ENCODE results near the gene EPHA3.

The EPHA3 gene

DNA sequence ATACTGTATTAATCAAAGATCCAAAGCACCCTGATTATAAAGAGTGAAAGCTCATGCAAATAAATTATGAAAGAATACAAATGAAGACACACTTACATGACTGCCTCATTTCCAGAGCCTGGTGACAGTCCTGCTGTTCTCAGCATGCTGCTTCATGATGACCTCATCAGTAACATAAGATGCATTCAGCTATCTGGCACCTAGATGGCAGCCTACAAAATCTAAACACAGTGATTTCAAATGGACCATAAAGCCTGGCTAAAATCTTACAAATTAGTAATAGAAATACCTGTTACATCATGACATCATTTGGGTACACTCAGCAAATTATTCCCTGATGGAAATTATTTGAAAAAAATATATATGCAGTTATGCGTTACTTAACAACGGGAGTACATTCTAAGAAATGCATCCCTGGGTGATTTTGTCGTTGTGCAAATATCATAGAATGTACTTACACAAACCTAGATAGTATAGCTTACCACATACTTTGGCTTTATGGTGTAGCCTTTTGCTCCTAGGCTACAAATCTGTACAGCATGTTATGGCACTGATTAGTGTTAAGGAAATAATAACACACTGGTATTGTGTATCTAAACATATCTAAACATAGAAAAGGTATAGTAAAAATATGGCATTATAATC, 207.2 kb downstream of the EPHA3 start:
- DNase-seq (ENCODE audit: low spot score), result no peak
- H3K23ac ChIP-seq (ENCODE audit: low read depth, low read length, poor library complexity), result no peak overlapping the region
- no peak overlapping the region for H2BK5ac ChIP-seq (ENCODE audit: low read length)

DNA sequence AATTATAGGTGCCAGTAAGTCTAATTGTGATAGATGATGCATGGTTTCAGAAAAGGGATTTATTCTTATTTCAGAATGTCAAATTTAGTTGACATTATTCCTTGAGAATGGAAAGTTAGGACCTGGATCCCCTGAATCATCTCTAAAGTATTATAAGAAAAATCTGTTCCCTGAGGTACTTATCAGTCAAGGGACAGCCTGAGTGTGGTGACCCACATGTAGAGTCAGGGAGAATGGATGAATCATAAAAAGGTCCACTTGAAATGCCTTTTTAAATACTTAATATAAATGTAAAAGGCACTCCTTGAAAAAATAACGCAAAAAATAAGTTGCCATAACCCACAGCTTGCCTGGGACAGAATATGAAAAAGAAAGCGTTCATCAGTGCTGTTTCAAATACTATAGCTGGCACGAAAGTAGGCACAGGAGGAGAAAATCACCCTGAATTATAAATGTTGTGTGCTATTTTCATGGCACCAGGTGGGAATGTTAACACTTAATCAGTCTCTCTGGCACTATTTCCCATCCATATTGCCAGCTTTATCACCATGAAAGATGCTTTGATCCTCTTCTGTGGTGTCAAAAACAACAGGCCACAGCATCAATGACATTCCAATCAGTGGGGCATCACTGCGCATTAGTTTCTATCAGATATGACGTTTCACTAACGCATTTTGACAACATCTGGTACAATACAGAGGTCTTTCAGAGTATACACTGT, 208.5 kb downstream of the EPHA3 start:
- no peaks in the 10 kb centered on the region for H3K27me3 ChIP-seq (ENCODE audit: control insufficient read depth in 3 of 3, insufficient read depth in 3 of 3, low read depth in 1 of 3, low read length in 3 of 3)
- no peak overlapping the region for H2AFZ ChIP-seq (ENCODE audit: low read length)
- H3K9ac ChIP-seq (ENCODE audit: low read depth, low read length, poor library complexity), result no peak overlapping the region
- no CpG with 5 or more reads among the region's 6 CpGs for WGBS, 2 donors (ENCODE audit: extremely low coverage in 2 of 2, insufficient read length in 2 of 2, insufficient replicate concordance in 1 of 2)
- H3K4me1 ChIP-seq (ENCODE audit: control insufficient read depth in 2 of 2, insufficient read depth in 1 of 2, low read depth in 1 of 2, low read length in 2 of 2), result no peaks in the 10 kb centered on the region
- no peaks in the 10 kb centered on the region for H3K36me3 ChIP-seq (replicated peaks in 1 of 2; ENCODE audit: control insufficient read depth in 2 of 2, insufficient read depth in 2 of 2, low read length in 2 of 2)
- H3K23ac ChIP-seq (ENCODE audit: low read depth, low read length, poor library complexity), result no peak overlapping the region
- no peak overlapping the region for H3K4me2 ChIP-seq (ENCODE audit: insufficient read depth, low read length, poor library complexity, severe bottlenecking)
- no peak overlapping the region for H3K4ac ChIP-seq (ENCODE audit: low read length)
- no peaks in the 10 kb centered on the region for H3K79me1 ChIP-seq (ENCODE audit: low read depth, low read length)
- DNase-seq (ENCODE audit: low spot score), result no peak
- H3K9me3 ChIP-seq (replicated peaks in 1 of 2; ENCODE audit: control insufficient read depth in 2 of 2, insufficient read depth in 1 of 2, low read depth in 1 of 2, low read length in 2 of 2), result no peaks in the 10 kb centered on the region
- no peak overlapping the region for H3K27ac ChIP-seq (replicated peaks; ENCODE audit: low read length)
- no peak overlapping the region for H2AK5ac ChIP-seq (ENCODE audit: low read depth, low read length)
- no peak overlapping the region for H4K91ac ChIP-seq (ENCODE audit: low read depth, low read length, poor library complexity)
- no peak overlapping the region for H2BK12ac ChIP-seq (ENCODE audit: low read length)
- H2BK120ac ChIP-seq (ENCODE audit: low read depth, low read length), result no peak overlapping the region
- H2BK5ac ChIP-seq (ENCODE audit: low read length), result no peak overlapping the region
- no peak overlapping the region for H3K4me3 ChIP-seq (ENCODE audit: low read length in 2 of 2)
- no peak overlapping the region for H4K8ac ChIP-seq (ENCODE audit: low read depth, low read length)
- no peak overlapping the region for H3K14ac ChIP-seq (ENCODE audit: low read length)
- no peak overlapping the region for H2BK15ac ChIP-seq (ENCODE audit: low read length)
- no peak overlapping the region for H3K18ac ChIP-seq (ENCODE audit: low read length)

More for the DNA sequence above, 207.2 kb downstream of the EPHA3 start:
- H3K4me3 ChIP-seq (ENCODE audit: low read length in 2 of 2), result no peak overlapping the region
- H3K4me2 ChIP-seq (ENCODE audit: insufficient read depth, low read length, poor library complexity, severe bottlenecking), result no peak overlapping the region
- WGBS, 2 donors (ENCODE audit: extremely low coverage in 2 of 2, insufficient read length in 2 of 2, insufficient replicate concordance in 1 of 2), result no CpG with 5 or more reads among the region's 3 CpGs
- H3K18ac ChIP-seq (ENCODE audit: low read length), result no peak overlapping the region
- H4K8ac ChIP-seq (ENCODE audit: low read depth, low read length), result no peak overlapping the region
- no peak overlapping the region for H3K9ac ChIP-seq (ENCODE audit: low read depth, low read length, poor library complexity)
- H2BK12ac ChIP-seq (ENCODE audit: low read length), result no peak overlapping the region
- no peak overlapping the region for H3K14ac ChIP-seq (ENCODE audit: low read length)
- no peaks in the 10 kb centered on the region for H3K36me3 ChIP-seq (replicated peaks in 1 of 2; ENCODE audit: control insufficient read depth in 2 of 2, insufficient read depth in 2 of 2, low read length in 2 of 2)
- peaks cover 0 to 2% of the 10 kb centered on the region in 2 donors for H3K4me1 ChIP-seq (ENCODE audit: control insufficient read depth in 2 of 2, insufficient read depth in 1 of 2, low read depth in 1 of 2, low read length in 2 of 2)
- H2AK5ac ChIP-seq (ENCODE audit: low read depth, low read length), result no peak overlapping the region
- H2BK15ac ChIP-seq (ENCODE audit: low read length), result no peak overlapping the region
- no peaks in the 10 kb centered on the region for H3K9me3 ChIP-seq (replicated peaks in 1 of 2; ENCODE audit: control insufficient read depth in 2 of 2, insufficient read depth in 1 of 2, low read depth in 1 of 2, low read length in 2 of 2)
- no peak overlapping the region for H4K91ac ChIP-seq (ENCODE audit: low read depth, low read length, poor library complexity)
- no peaks in the 10 kb centered on the region for H3K27me3 ChIP-seq (ENCODE audit: control insufficient read depth in 3 of 3, insufficient read depth in 3 of 3, low read depth in 1 of 3, low read length in 3 of 3)
- H3K27ac ChIP-seq (replicated peaks; ENCODE audit: low read length), result no peak overlapping the region
- no peak overlapping the region for H2AFZ ChIP-seq (ENCODE audit: low read length)
- H3K4ac ChIP-seq (ENCODE audit: low read length), result no peak overlapping the region
- no peaks in the 10 kb centered on the region for H3K79me1 ChIP-seq (ENCODE audit: low read depth, low read length)
- H2BK120ac ChIP-seq (ENCODE audit: low read depth, low read length), result no peak overlapping the region

DNA sequence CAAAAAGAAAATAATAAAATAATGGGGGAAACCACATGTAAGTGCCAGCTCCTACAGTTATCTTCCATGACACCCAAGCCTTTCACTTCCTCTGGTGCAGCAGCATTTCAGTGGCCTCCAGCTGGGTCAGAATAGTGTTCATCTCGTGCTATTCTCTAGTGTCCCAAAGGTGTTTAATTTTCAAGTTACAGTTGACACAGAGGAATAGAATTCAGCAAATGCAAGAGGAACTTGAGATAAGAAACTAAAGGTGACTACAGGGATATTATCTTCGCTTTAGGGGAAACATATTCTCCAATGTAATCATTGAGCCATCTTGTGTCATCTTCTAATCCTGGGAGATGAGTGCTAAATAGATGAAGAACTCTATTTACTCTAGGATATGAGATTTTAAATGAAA, 212.8 kb downstream of the EPHA3 start:
- H3K27ac ChIP-seq (replicated peaks; ENCODE audit: low read length), result no peak overlapping the region
- no peak overlapping the region for H3K4ac ChIP-seq (ENCODE audit: low read length)
- no peaks in the 10 kb centered on the region for H3K27me3 ChIP-seq (ENCODE audit: control insufficient read depth in 3 of 3, insufficient read depth in 3 of 3, low read depth in 1 of 3, low read length in 3 of 3)
- no peak overlapping the region for H3K9ac ChIP-seq (ENCODE audit: low read depth, low read length, poor library complexity)
- DNase-seq (ENCODE audit: low spot score), result no peak
- H4K8ac ChIP-seq (ENCODE audit: low read depth, low read length), result no peak overlapping the region
- H3K23ac ChIP-seq (ENCODE audit: low read depth, low read length, poor library complexity), result no peak overlapping the region
- no peaks in the 10 kb centered on the region for H3K79me1 ChIP-seq (ENCODE audit: low read depth, low read length)
- no peak overlapping the region for H2BK120ac ChIP-seq (ENCODE audit: low read depth, low read length)
- no peaks in the 10 kb centered on the region for H3K4me1 ChIP-seq (ENCODE audit: control insufficient read depth in 2 of 2, insufficient read depth in 1 of 2, low read depth in 1 of 2, low read length in 2 of 2)
- H3K36me3 ChIP-seq (replicated peaks in 1 of 2; ENCODE audit: control insufficient read depth in 2 of 2, insufficient read depth in 2 of 2, low read length in 2 of 2), result no peaks in the 10 kb centered on the region
- no CpG with 5 or more reads among the region's 2 CpGs for WGBS, 2 donors (ENCODE audit: extremely low coverage in 2 of 2, insufficient read length in 2 of 2, insufficient replicate concordance in 1 of 2)
- H2BK15ac ChIP-seq (ENCODE audit: low read length), result no peak overlapping the region
- H3K4me2 ChIP-seq (ENCODE audit: insufficient read depth, low read length, poor library complexity, severe bottlenecking), result no peak overlapping the region
- H4K91ac ChIP-seq (ENCODE audit: low read depth, low read length, poor library complexity), result no peak overlapping the region
- no peaks in the 10 kb centered on the region for H3K9me3 ChIP-seq (replicated peaks in 1 of 2; ENCODE audit: control insufficient read depth in 2 of 2, insufficient read depth in 1 of 2, low read depth in 1 of 2, low read length in 2 of 2)
- H2BK12ac ChIP-seq (ENCODE audit: low read length), result no peak overlapping the region
- H2AFZ ChIP-seq (ENCODE audit: low read length), result no peak overlapping the region
- H3K4me3 ChIP-seq (ENCODE audit: low read length in 2 of 2), result no peak overlapping the region
- H2BK5ac ChIP-seq (ENCODE audit: low read length), result no peak overlapping the region
- H3K14ac ChIP-seq (ENCODE audit: low read length), result no peak overlapping the region
- H3K18ac ChIP-seq (ENCODE audit: low read length), result no peak overlapping the region
- H2AK5ac ChIP-seq (ENCODE audit: low read depth, low read length), result no peak overlapping the region

DNA sequence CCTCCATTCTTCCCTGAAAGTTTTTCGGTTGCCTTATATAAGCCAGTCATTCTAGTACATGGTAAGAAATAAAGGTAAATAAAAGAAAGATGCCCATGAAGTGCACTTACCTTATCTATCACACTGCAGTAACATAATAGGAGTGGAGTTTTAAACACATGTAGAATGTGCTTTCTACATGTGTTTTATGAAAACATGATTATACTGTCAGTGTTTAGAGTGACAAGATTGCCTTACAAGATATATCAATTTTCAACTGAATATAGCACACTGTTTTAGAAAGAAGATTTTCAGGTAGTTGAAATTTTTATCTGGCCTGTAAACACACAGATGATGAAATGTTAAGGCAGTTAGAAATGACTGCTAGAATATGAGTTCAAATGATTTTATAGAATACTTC, 219.6 kb downstream of the EPHA3 start:
- WGBS, 2 donors (ENCODE audit: extremely low coverage in 2 of 2, insufficient read length in 2 of 2, insufficient replicate concordance in 1 of 2), result no CpG with 5 or more reads among the region's 1 CpG
- Histone ChIP-seq H3K4ac (ENCODE audit: low read length) (no peak overlapping the region), H2BK12ac (ENCODE audit: low read length) (no peak overlapping the region), H3K79me1 (ENCODE audit: low read depth, low read length) (no peaks in the 10 kb centered on the region), H2AFZ (ENCODE audit: low read length) (no peak overlapping the region), H3K14ac (ENCODE audit: low read length) (no peak overlapping the region), H3K4me2 (ENCODE audit: insufficient read depth, low read length, poor library complexity, severe bottlenecking) (no peak overlapping the region), H3K27me3 (ENCODE audit: control insufficient read depth in 3 of 3, insufficient read depth in 3 of 3, low read depth in 1 of 3, low read length in 3 of 3) (no peaks in the 10 kb centered on the region), H3K4me1 (ENCODE audit: control insufficient read depth in 2 of 2, insufficient read depth in 1 of 2, low read depth in 1 of 2, low read length in 2 of 2) (peaks cover 0 to 7% of the 10 kb centered on the region in 2 donors), H3K9ac (ENCODE audit: low read depth, low read length, poor library complexity) (no peak overlapping the region), H2BK120ac (ENCODE audit: low read depth, low read length) (no peak overlapping the region), H3K9me3 (replicated peaks in 1 of 2; ENCODE audit: control insufficient read depth in 2 of 2, insufficient read depth in 1 of 2, low read depth in 1 of 2, low read length in 2 of 2) (no peaks in the 10 kb centered on the region), H3K4me3 (ENCODE audit: low read length in 2 of 2) (no peak overlapping the region), H4K91ac (ENCODE audit: low read depth, low read length, poor library complexity) (no peak overlapping the region), H3K18ac (ENCODE audit: low read length) (no peak overlapping the region), H2BK5ac (ENCODE audit: low read length) (no peak overlapping the region), H2BK15ac (ENCODE audit: low read length) (no peak overlapping the region), H3K23ac (ENCODE audit: low read depth, low read length, poor library complexity) (no peak overlapping the region), H3K27ac (replicated peaks; ENCODE audit: low read length) (no peak overlapping the region), H3K36me3 (replicated peaks in 1 of 2; ENCODE audit: control insufficient read depth in 2 of 2, insufficient read depth in 2 of 2, low read length in 2 of 2) (no peaks in the 10 kb centered on the region), H4K8ac (ENCODE audit: low read depth, low read length) (no peak overlapping the region), H2AK5ac (ENCODE audit: low read depth, low read length) (no peak overlapping the region)
- no peak for DNase-seq (ENCODE audit: low spot score)

Data from neuronal stem cell (in vitro differentiated cells).